ENCODE measurements around the gene TENM3.

TENM3 gene

GRCh38 chr4:182451441-182451840 lies 208.2 kb downstream of the TENM3 start:
- H3K4me1 ChIP-seq (ENCODE audit: insufficient read depth, low read length), result peaks cover 58% of the 10 kb centered on the region
- no peaks in the 10 kb centered on the region for H3K36me3 ChIP-seq (ENCODE audit: insufficient read depth, low read length)
- H3K4me3 ChIP-seq (ENCODE audit: low read length), result peak overlapping the region; percentile 78
- peaks cover 17% of the 10 kb centered on the region for H3K27me3 ChIP-seq (ENCODE audit: insufficient read depth, low read length)
- H3K9ac ChIP-seq (ENCODE audit: low read depth, low read length), result no peak overlapping the region
- no peaks in the 10 kb centered on the region for H3K9me3 ChIP-seq (ENCODE audit: insufficient read depth, low read depth, low read length)
- 88% methylated on average over 4 of the region's 4 CpGs for WGBS
- H3K27ac ChIP-seq (ENCODE audit: low read depth, low read length), result no peak overlapping the region

GRCh38 chr4:182453830-182454229 lies 210.6 kb downstream of the TENM3 start:
- H3K9ac ChIP-seq (ENCODE audit: low read depth, low read length), result no peak overlapping the region
- no peak overlapping the region for H3K4me3 ChIP-seq (ENCODE audit: low read length)
- peaks cover 50% of the 10 kb centered on the region for H3K4me1 ChIP-seq (ENCODE audit: insufficient read depth, low read length)
- H3K9me3 ChIP-seq (ENCODE audit: insufficient read depth, low read depth, low read length), result no peaks in the 10 kb centered on the region
- H3K36me3 ChIP-seq (ENCODE audit: insufficient read depth, low read length), result no peaks in the 10 kb centered on the region
- WGBS, result 63% methylated on average over 2 of the region's 2 CpGs
- H3K27me3 ChIP-seq (ENCODE audit: insufficient read depth, low read length), result no peaks in the 10 kb centered on the region
- no peak overlapping the region for H3K27ac ChIP-seq (ENCODE audit: low read depth, low read length)

- Histone ChIP-seq H3K36me3 (ENCODE audit: insufficient read depth, low read length) (no peaks in the 10 kb centered on the region), H3K27ac (ENCODE audit: low read depth, low read length) (no peak overlapping the region), H3K4me1 (ENCODE audit: insufficient read depth, low read length) (peaks cover 50% of the 10 kb centered on the region), H3K4me3 (ENCODE audit: low read length) (no peak overlapping the region), H3K9ac (ENCODE audit: low read depth, low read length) (no peak overlapping the region), H3K27me3 (ENCODE audit: insufficient read depth, low read length) (no peaks in the 10 kb centered on the region), H3K9me3 (ENCODE audit: insufficient read depth, low read depth, low read length) (no peaks in the 10 kb centered on the region)
- 88% methylated on average over 3 of the region's 6 CpGs for WGBS
Observed at GRCh38 chr4:182454440-182455013, 211.3 kb downstream of the TENM3 start.

- WGBS, result 92% methylated on average over 5 of the region's 5 CpGs
- Histone ChIP-seq H3K27me3 (ENCODE audit: insufficient read depth, low read length) (no peaks in the 10 kb centered on the region), H3K9me3 (ENCODE audit: insufficient read depth, low read depth, low read length) (no peaks in the 10 kb centered on the region), H3K9ac (ENCODE audit: low read depth, low read length) (no peak overlapping the region), H3K4me1 (ENCODE audit: insufficient read depth, low read length) (peaks cover 6% of the 10 kb centered on the region; the same call in 1 of the 2 replicates), H3K27ac (ENCODE audit: low read depth, low read length) (no peak overlapping the region), H3K4me3 (ENCODE audit: low read length) (no peak overlapping the region), H3K36me3 (ENCODE audit: insufficient read depth, low read length) (no peaks in the 10 kb centered on the region)
Observed at GRCh38 chr4:182465114-182465513, 221.9 kb downstream of the TENM3 start.

GRCh38 chr4:182465979-182466378 lies 222.8 kb downstream of the TENM3 start:
- WGBS, result no CpG with 5 or more reads among the region's 1 CpG
- Histone ChIP-seq H3K27me3 (ENCODE audit: insufficient read depth, low read length) (no peaks in the 10 kb centered on the region), H3K27ac (ENCODE audit: low read depth, low read length) (no peak overlapping the region), H3K4me3 (ENCODE audit: low read length) (no peak overlapping the region), H3K9ac (ENCODE audit: low read depth, low read length) (no peak overlapping the region), H3K4me1 (ENCODE audit: insufficient read depth, low read length) (peaks cover 11% of the 10 kb centered on the region; the same call in 1 of the 2 replicates), H3K36me3 (ENCODE audit: insufficient read depth, low read length) (no peaks in the 10 kb centered on the region), H3K9me3 (ENCODE audit: insufficient read depth, low read depth, low read length) (no peaks in the 10 kb centered on the region)

GRCh38 chr4:182470215-182470614 lies 227.0 kb downstream of the TENM3 start:
- no peaks in the 10 kb centered on the region for H3K27me3 ChIP-seq (ENCODE audit: insufficient read depth, low read length)
- 80% methylated on average over 2 of the region's 2 CpGs for WGBS
- peaks cover 13% of the 10 kb centered on the region; the same call in 1 of the 2 replicates for H3K9me3 ChIP-seq (ENCODE audit: insufficient read depth, low read depth, low read length)
- H3K27ac ChIP-seq (ENCODE audit: low read depth, low read length), result no peak overlapping the region
- no peak overlapping the region for H3K9ac ChIP-seq (ENCODE audit: low read depth, low read length)
- peaks cover 11% of the 10 kb centered on the region; the same call in 1 of the 2 replicates for H3K4me1 ChIP-seq (ENCODE audit: insufficient read depth, low read length)
- no peak overlapping the region for H3K4me3 ChIP-seq (ENCODE audit: low read length)
- H3K36me3 ChIP-seq (ENCODE audit: insufficient read depth, low read length), result peaks cover 9% of the 10 kb centered on the region; the same call in 1 of the 2 replicates

DNA sequence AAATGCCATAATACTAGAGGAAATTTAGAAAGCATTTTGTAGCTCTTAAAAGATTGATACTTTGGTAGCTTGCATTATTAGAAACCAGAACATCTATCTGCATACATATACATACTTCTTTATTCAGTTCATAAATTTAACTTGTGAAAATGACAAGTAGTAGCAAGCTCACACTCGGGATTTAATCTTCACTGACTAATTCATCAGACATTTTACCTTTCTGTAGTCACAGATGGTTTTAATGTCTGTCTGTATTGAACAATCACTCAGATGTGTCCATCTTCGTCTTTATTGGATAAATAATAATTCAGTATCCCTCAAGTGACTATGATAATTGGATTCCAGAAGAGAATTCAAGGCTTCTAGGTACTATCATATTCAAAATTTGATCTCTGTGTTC lies 232.3 kb downstream of the TENM3 start:
- H3K36me3 ChIP-seq (ENCODE audit: insufficient read depth, low read length), result peaks cover 9% of the 10 kb centered on the region; the same call in 1 of the 2 replicates
- 100% methylated on average over 2 of the region's 2 CpGs for WGBS

GRCh38 chr4:182478475-182478874 lies 235.3 kb downstream of the TENM3 start:
- Histone ChIP-seq H3K36me3 (ENCODE audit: insufficient read depth, low read length) (no peaks in the 10 kb centered on the region), H3K9me3 (ENCODE audit: insufficient read depth, low read depth, low read length) (no peaks in the 10 kb centered on the region), H3K9ac (ENCODE audit: low read depth, low read length) (no peak overlapping the region), H3K27me3 (ENCODE audit: insufficient read depth, low read length) (no peaks in the 10 kb centered on the region), H3K4me1 (ENCODE audit: insufficient read depth, low read length) (peaks cover 7% of the 10 kb centered on the region), H3K4me3 (ENCODE audit: low read length) (no peak overlapping the region), H3K27ac (ENCODE audit: low read depth, low read length) (no peak overlapping the region)
- no CpG with 5 or more reads among the region's 1 CpG for WGBS

More for the DNA sequence above, 232.3 kb downstream of the TENM3 start:
- peaks cover 7% of the 10 kb centered on the region for H3K4me1 ChIP-seq (ENCODE audit: insufficient read depth, low read length)
- H3K9me3 ChIP-seq (ENCODE audit: insufficient read depth, low read depth, low read length), result peaks cover 13% of the 10 kb centered on the region; the same call in 1 of the 2 replicates
- no peak overlapping the region for H3K27ac ChIP-seq (ENCODE audit: low read depth, low read length)
- no peaks in the 10 kb centered on the region for H3K27me3 ChIP-seq (ENCODE audit: insufficient read depth, low read length)
- no peak overlapping the region for H3K9ac ChIP-seq (ENCODE audit: low read depth, low read length)
- H3K4me3 ChIP-seq (ENCODE audit: low read length), result no peak overlapping the region

DNA sequence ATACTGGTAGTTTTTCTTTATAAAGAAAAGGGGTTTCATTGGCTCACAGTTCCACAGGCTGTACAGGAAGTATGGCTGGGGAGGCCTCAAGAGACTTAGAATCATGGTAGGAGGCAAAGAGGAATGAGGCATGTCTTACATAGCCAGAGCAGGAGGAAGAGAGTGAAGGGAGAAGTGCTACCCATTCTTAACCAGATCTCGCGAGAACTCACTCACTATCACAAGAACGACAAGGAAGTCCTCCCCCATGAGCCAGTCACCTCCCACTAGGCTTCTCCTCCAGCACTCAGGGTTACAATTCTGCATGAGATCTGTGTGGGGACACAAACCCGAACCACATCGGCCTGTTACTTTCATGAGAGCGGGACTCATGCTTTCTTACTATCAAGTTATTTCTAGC lies 240.5 kb downstream of the TENM3 start:
- peaks cover 15% of the 10 kb centered on the region for H3K9me3 ChIP-seq (ENCODE audit: insufficient read depth, low read depth, low read length)
- H3K9ac ChIP-seq (ENCODE audit: low read depth, low read length), result no peak overlapping the region
- peaks cover 7% of the 10 kb centered on the region for H3K4me1 ChIP-seq (ENCODE audit: insufficient read depth, low read length)
- 91% methylated on average over 6 of the region's 6 CpGs for WGBS
- H3K4me3 ChIP-seq (ENCODE audit: low read length), result no peak overlapping the region
- peaks cover 5% of the 10 kb centered on the region; the same call in 1 of the 2 replicates for H3K36me3 ChIP-seq (ENCODE audit: insufficient read depth, low read length)
- H3K27me3 ChIP-seq (ENCODE audit: insufficient read depth, low read length), result no peaks in the 10 kb centered on the region
- no peak overlapping the region for H3K27ac ChIP-seq (ENCODE audit: low read depth, low read length)

GRCh38 chr4:182486881-182487280 lies 243.7 kb downstream of the TENM3 start:
- Histone ChIP-seq H3K4me1 (ENCODE audit: insufficient read depth, low read length) (no peaks in the 10 kb centered on the region; the same call in 1 of the 2 replicates), H3K4me3 (ENCODE audit: low read length) (no peak overlapping the region), H3K27ac (ENCODE audit: low read depth, low read length) (no peak overlapping the region), H3K27me3 (ENCODE audit: insufficient read depth, low read length) (no peaks in the 10 kb centered on the region), H3K9me3 (ENCODE audit: insufficient read depth, low read depth, low read length) (peaks cover 15% of the 10 kb centered on the region), H3K9ac (ENCODE audit: low read depth, low read length) (no peak overlapping the region), H3K36me3 (ENCODE audit: insufficient read depth, low read length) (peaks cover 9% of the 10 kb centered on the region; the same call in 1 of the 2 replicates)
- WGBS, result 97% methylated on average over 6 of the region's 7 CpGs

GRCh38 chr4:182488896-182489295 lies 245.7 kb downstream of the TENM3 start:
- Histone ChIP-seq H3K4me3 (ENCODE audit: low read length) (no peak overlapping the region), H3K9me3 (ENCODE audit: insufficient read depth, low read depth, low read length) (peaks cover 15% of the 10 kb centered on the region), H3K4me1 (ENCODE audit: insufficient read depth, low read length) (no peaks in the 10 kb centered on the region), H3K9ac (ENCODE audit: low read depth, low read length) (no peak overlapping the region), H3K27ac (ENCODE audit: low read depth, low read length) (no peak overlapping the region), H3K27me3 (ENCODE audit: insufficient read depth, low read length) (no peaks in the 10 kb centered on the region), H3K36me3 (ENCODE audit: insufficient read depth, low read length) (peaks cover 9% of the 10 kb centered on the region; the same call in 1 of the 2 replicates)
- 100% methylated on average over 1 of the region's 2 CpGs for WGBS

All from HUES64 (cell line).